ENCODE results near the gene PPP2R2B. TPM values are rescaled to one million over a fixed set of nuclear protein-coding genes. Genes with fewer than 3 reads are reported as not detected.

Gene PPP2R2B
- total RNA-seq = 0.62 and 1.2 TPM in 2 replicates

DNA sequence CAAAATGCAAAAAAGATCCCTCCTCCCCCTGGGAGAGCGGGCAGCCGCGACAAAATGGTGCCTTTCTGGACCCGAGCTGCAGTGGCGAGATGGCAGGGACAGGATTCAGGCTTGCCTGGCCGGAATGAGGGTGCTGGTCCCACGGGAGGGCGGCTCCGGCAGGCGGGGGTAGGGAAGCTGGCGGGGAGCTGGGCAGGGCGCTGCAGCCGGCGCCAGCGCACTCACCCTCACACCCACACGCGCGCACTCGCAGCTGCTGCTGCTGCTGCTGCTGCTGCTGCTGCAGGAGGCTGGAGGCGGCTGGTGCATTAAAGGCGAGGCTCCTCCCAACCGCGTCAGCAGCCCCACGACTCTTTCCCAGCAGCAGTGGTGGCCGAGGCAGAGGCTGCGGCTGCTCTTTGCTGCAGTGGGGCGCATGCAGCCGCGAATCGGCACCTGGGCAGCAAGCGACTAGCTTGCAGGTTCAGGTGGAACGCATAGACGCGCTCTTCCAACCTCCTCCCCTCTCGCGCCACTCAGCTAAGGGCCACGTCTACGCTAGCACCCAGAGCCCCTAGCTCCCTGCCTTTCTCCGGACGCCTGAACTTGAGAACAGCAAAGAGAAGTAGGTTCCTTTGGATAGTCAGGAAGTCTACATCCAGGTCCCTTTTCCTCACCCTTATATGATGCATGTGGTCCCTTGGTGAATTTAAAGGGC is at the start of gene PPP2R2B:
PPP2R2B (minus strand) TSS at position 282 of the 697 bp plus-strand sequence.
- H3K4me3 ChIP-seq (ENCODE audit: low read depth, low read length) = peak within 1 kb of the TSS; percentile 58

GRCh38 chr5:146924132-146924531 is 45.6 kb upstream of the PPP2R2B start:
- DNase-seq (ENCODE audit: low read depth) = no peak
- no peak overlapping the region for H3K4me3 ChIP-seq (ENCODE audit: low read depth, low read length)

More for the DNA sequence above, at the start of gene PPP2R2B:
- TF ChIP-seq, protein P1, sequence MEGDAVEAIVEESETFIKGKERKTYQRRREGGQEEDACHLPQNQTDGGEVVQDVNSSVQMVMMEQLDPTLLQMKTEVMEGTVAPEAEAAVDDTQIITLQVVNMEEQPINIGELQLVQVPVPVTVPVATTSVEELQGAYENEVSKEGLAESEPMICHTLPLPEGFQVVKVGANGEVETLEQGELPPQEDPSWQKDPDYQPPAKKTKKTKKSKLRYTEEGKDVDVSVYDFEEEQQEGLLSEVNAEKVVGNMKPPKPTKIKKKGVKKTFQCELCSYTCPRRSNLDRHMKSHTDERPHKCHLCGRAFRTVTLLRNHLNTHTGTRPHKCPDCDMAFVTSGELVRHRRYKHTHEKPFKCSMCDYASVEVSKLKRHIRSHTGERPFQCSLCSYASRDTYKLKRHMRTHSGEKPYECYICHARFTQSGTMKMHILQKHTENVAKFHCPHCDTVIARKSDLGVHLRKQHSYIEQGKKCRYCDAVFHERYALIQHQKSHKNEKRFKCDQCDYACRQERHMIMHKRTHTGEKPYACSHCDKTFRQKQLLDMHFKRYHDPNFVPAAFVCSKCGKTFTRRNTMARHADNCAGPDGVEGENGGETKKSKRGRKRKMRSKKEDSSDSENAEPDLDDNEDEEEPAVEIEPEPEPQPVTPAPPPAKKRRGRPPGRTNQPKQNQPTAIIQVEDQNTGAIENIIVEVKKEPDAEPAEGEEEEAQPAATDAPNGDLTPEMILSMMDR (IDR thresholded peaks at IDR 0.05; ENCODE audit: insufficient read depth, low read length, poor library complexity, severe bottlenecking) = no peak
- Histone ChIP-seq H3K27me3 (ENCODE audit: control insufficient read depth, insufficient read depth, low read length) (peaks cover 10% of the 10 kb centered on the region), H3K36me3 (ENCODE audit: control insufficient read depth, insufficient read depth, low read length) (no peaks in the 10 kb centered on the region)
- DNase-seq (ENCODE audit: low read depth) = no peak

GRCh38 chr5:146921225-146921624 is 42.7 kb upstream of the PPP2R2B start:
- H3K27me3 ChIP-seq (ENCODE audit: control insufficient read depth, insufficient read depth, low read length) = no peaks in the 10 kb centered on the region
- no peak overlapping the region for H3K4me3 ChIP-seq (ENCODE audit: low read depth, low read length)
- TF ChIP-seq, protein P1 (IDR thresholded peaks at IDR 0.05; ENCODE audit: insufficient read depth, low read length, poor library complexity, severe bottlenecking) = no peak
- no peaks in the 10 kb centered on the region for H3K36me3 ChIP-seq (ENCODE audit: control insufficient read depth, insufficient read depth, low read length)
- no peak for DNase-seq (ENCODE audit: low read depth)

More at GRCh38 chr5:146924132-146924531, 45.6 kb upstream of the PPP2R2B start:
- H3K27me3 ChIP-seq (ENCODE audit: control insufficient read depth, insufficient read depth, low read length) = no peaks in the 10 kb centered on the region
- H3K36me3 ChIP-seq (ENCODE audit: control insufficient read depth, insufficient read depth, low read length) = no peaks in the 10 kb centered on the region
- TF ChIP-seq, protein P1 (IDR thresholded peaks at IDR 0.05; ENCODE audit: insufficient read depth, low read length, poor library complexity, severe bottlenecking) = no peak

DNA sequence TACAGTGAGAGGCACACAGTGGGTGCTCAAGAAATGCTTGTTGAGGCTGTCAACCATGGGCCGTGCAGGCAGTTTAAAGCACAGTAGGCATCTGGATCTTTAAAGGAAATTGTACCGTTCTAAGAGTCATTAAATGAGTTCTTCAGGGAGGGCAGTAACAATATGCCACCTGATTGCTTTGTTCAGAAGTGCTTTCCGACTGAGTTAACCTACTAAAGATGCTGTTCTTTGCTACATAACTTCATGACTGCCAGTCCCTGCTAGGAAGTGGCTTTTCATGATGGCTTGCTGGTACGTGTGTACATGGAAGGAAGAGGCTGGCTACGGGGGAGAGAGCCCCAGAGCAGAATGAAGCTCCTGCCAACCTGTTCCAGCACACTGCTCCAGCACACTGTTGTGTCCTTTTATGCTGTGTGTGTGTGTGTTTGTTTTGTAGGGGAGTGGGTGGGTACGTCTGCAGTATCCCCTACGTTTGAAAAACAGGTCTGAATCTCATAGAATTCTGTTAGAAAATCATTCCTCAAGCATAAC is 41.9 kb upstream of the PPP2R2B start:
- TF ChIP-seq, protein P1 (IDR thresholded peaks at IDR 0.05; ENCODE audit: insufficient read depth, low read length, poor library complexity, severe bottlenecking) = no peak
- Histone ChIP-seq H3K27me3 (ENCODE audit: control insufficient read depth, insufficient read depth, low read length) (no peaks in the 10 kb centered on the region), H3K4me3 (ENCODE audit: low read depth, low read length) (no peak overlapping the region), H3K36me3 (ENCODE audit: control insufficient read depth, insufficient read depth, low read length) (no peaks in the 10 kb centered on the region)
- no peak for DNase-seq (ENCODE audit: low read depth)

DNA sequence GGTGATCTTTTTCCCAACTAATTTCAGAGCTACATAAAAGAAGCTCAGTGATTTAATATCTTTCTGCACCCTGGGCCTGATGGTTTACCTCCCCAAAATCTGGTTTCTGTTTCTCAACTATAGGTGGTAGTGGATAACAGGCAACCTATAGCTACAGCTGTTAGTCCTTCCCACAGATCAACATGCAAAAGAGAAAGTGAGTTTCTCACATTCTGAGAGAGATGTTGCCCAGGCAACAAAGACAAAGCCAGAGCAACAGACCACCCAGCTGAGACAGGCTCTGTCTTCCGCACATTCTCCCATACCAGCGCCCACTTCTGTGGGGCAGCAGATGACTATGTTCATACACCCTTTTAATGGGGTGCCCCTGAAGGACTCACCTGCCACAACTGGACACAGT is 40.7 kb upstream of the PPP2R2B start:
- Histone ChIP-seq H3K4me3 (ENCODE audit: low read depth, low read length) (no peak overlapping the region), H3K36me3 (ENCODE audit: control insufficient read depth, insufficient read depth, low read length) (no peaks in the 10 kb centered on the region), H3K27me3 (ENCODE audit: control insufficient read depth, insufficient read depth, low read length) (no peaks in the 10 kb centered on the region)
- TF ChIP-seq, protein P1 (IDR thresholded peaks at IDR 0.05; ENCODE audit: insufficient read depth, low read length, poor library complexity, severe bottlenecking) = no peak
- peak; percentile 2 for DNase-seq (ENCODE audit: low read depth)

All from kidney epithelial cell (primary cell).